Hepatocyte (in vitro differentiated cells): ENCODE measurements around the gene ANO2.

Experiments used
- EZH2 ChIP-seq: fragments of 200-600 bp; sonication (generic); IDR thresholded peaks from 2 replicates; pipeline ENCODE4 v1.6.1; 2016; ENCODE audit warnings: antibody characterized with exemption, mild to moderate bottlenecking, borderline replicate concordance
- EZH2phosphoT487 ChIP-seq: fragments of 200-600 bp; sonication (generic); IDR thresholded peaks from one replicate; pipeline ENCODE4 v1.6.1; 2018; ENCODE audit warnings: antibody characterized with exemption, mild to moderate bottlenecking, low read depth, moderate library complexity; ENCODE audit not compliant: unreplicated experiment, severe bottlenecking
- TF ChIP-seq, protein P1 (sequence below): fragments of 200-600 bp; sonication (generic); IDR thresholded peaks from 2 replicates; pipeline ENCODE4 v1.5.1; 2016; ENCODE audit warnings: antibody characterized with exemption, mild to moderate bottlenecking; ENCODE audit not compliant: poor library complexity

DNA sequence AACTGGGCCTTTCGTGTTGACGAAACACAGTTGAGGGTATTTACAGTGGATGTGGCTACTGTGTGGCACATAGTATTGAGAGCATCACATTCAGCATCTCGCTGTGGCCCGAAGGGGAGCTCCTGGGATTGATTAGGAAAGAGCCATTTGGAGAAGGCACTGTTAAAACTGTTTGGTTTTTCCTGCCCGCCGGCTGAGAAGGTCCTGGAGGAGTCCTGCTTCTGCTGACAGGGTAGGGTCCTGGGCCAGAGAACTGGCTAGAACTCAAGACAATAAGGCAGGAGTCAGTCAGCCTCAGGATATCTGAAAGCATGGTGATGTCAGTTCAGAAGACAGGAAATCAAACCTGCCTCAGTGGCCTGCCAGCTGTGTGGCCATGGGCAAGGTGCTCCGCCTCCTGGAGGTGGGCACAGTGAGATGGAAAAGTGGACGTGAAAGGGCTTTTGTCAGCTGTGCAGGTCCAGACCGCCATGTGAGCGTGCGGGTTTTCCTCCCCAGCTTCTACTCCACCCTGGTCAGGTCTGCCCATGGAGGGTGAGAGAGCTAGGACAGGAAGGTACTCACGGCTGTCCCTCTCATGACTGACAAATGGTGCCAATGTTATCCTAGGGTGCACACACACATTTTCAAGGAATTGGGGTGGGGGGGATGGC, 420.8 kb downstream of the ANO2 start:
- TF ChIP-seq, protein P1, sequence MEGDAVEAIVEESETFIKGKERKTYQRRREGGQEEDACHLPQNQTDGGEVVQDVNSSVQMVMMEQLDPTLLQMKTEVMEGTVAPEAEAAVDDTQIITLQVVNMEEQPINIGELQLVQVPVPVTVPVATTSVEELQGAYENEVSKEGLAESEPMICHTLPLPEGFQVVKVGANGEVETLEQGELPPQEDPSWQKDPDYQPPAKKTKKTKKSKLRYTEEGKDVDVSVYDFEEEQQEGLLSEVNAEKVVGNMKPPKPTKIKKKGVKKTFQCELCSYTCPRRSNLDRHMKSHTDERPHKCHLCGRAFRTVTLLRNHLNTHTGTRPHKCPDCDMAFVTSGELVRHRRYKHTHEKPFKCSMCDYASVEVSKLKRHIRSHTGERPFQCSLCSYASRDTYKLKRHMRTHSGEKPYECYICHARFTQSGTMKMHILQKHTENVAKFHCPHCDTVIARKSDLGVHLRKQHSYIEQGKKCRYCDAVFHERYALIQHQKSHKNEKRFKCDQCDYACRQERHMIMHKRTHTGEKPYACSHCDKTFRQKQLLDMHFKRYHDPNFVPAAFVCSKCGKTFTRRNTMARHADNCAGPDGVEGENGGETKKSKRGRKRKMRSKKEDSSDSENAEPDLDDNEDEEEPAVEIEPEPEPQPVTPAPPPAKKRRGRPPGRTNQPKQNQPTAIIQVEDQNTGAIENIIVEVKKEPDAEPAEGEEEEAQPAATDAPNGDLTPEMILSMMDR: no peak
- TF ChIP-seq EZH2phosphoT487: no peak
- no peak for TF ChIP-seq EZH2
